Fibroblast of skin of abdomen (primary cell): Measurements from ENCODE around the gene RYR2.

Experiments
- DNase-seq: peaks from one replicate; pipeline ENCODE4 v3.0.0-alpha.2; 2013

Gene RYR2

DNA sequence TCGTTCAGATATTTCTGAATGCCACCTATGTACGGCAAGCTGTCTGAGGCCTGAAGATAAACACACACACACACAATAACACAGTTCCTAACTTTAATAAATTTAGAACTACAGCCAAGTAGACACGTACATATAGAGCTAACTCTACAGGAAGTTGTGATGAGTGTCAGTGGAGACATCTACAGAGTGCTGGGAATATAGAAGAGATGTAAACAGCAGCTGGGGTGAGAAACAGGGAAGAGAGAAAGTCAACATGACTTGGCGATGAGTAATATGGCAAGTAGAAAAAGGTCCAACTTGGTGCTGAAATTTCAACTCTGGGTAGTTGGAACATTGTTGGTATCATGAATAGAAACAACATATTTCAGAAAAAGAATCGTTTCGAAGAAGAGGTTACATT is 642.3 kb downstream of the RYR2 start:
- no peak for DNase-seq

DNA sequence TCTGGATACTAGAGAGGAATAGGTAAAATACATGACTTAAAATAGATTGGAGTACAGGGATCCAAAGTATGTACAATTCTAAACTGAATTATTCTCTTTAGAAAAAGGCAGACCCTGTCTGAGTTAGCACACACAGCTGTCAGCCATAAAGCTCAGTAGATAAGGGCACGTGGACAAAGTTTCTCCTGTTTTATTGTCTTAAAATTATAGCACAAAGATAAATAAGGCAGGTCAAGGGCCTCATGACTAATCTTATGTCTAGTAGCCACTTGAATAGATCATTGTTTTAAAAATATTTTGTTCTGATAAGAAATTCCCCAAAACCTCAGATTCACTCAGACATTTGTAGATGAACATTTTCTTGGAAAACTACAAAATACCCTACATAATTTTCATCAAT is 643.6 kb downstream of the RYR2 start:
- no peak for DNase-seq

DNA sequence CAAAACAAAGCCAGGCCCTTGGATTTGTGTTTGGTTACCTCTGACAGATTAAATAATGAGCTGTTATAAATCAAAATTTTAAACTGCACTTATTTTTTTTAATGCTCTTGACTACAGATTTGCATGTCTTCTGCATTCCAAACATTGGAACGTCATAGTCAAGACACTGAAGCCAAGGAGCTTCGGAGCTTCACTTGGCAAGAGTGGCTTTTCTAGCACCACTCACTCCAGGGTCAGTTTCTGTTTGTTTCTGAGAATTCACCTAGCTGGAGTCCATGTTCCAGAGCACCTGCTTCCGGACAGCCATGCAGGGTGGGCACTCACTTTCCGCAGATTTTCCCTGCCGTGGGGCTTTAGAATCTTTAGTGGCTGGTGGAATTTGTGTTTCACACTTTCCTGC is 645.8 kb downstream of the RYR2 start:
- DNase-seq = no peak

DNA sequence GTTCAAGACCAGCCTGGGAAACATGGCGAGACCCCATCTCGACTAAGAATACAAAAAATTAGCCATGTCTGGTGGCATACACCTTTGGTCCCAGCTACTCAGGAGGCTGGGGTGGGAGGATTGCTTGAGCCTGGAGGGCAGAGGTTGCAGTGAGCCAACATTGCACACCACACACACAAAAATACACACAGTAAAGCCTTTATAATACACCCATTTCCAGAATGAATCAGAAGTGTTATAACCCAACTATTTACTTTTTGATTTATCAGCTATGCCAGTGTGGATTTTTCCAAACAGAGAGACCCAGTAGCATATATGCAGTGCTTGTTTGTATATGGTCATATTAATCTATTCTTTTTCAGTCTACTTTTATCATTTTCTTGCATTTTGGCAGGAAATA is 648.7 kb downstream of the RYR2 start:
- no peak for DNase-seq

DNA sequence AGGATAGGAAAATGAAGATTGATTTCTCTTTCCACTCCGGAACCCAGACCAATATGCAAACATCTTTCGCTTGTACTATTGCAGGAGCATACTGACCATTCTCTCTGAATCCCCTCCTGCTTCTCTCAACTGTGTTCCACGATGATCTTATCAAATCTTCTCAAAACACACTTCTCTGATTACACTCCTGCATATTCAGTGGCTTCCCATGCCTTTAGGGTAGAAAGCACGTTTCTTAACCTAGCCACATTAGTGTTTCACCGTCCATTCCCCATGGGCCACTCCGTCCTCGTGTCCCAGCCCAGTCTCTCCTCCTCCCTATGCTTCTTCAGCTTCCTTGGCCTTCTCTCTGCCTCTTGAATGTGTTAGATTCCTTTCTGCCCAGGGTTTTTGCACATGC is 650.3 kb downstream of the RYR2 start:
- no peak for DNase-seq

DNA sequence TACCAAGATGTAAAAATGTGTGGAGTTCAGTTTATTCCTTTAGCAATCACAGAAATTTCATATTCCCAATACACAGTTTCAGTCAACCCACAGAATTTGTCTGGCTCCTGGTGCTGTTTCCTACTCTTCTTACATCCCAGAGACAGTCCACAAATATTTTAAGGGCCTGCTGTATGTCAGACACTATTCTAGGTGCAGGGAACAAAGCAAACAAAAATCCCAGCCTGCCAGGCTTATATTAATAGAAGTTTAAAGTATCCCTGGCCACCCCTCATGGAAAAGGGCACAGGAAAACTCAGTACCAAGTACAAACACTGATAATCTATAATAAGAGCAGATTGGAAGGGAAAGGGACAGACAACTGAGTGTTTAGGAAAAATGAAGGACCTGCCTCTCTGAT is 653.9 kb downstream of the RYR2 start:
- no peak for DNase-seq

DNA sequence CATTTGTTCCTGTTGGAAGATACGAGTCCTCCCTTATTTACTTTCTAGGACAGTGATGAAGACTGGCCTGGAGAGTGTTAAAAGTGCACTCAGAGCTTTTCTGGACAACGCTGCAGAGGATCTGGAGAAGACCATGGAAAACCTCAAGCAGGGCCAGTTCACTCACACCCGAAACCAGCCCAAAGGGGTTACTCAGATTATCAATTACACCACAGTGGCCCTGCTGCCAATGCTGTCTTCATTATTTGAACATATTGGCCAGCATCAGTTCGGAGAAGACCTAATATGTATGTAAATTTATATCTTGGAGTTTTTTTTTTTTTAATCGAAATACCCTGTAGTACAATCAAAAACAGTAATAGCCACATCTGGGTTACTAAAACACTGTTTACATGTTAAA is 658.2 kb downstream of the RYR2 start:
- no peak for DNase-seq

DNA sequence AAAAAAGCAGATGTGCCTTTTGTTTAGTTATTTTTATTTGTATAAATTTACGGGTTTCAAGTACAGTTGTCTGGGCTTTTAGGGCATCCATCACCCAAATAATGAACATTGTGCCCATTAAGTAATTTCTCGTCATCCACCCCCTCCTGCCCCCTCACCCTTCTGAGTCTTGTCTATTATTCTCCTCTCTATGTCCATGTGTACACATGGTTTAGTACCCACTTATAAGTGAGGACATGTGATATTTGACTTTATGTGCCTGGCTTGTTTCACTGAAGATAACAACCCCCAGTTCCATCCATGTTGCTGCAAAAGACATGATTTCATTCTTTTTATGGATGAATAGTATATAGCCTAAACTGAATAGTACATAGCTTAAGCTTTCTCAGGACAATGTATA is 659.5 kb downstream of the RYR2 start:
- no peak for DNase-seq

DNA sequence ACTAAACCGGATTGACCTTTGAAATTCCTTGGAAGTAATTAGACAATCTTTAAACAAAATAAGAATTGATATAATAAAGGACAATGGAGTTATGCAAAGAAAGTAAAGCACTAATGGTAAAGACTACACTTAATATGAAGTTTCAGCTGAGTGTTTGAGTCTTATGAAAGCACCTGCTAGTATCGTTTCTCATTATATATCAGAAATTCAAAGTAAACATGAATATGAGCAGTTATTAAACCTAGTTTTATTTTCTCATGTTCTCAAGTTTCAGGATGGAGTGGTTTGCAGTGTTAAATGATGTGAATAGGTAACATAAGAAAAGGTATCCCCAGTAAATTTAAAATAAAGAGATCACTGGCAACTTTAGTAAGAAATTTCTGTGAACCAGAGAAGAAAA is 660.2 kb downstream of the RYR2 start:
- DNase-seq = no peak

DNA sequence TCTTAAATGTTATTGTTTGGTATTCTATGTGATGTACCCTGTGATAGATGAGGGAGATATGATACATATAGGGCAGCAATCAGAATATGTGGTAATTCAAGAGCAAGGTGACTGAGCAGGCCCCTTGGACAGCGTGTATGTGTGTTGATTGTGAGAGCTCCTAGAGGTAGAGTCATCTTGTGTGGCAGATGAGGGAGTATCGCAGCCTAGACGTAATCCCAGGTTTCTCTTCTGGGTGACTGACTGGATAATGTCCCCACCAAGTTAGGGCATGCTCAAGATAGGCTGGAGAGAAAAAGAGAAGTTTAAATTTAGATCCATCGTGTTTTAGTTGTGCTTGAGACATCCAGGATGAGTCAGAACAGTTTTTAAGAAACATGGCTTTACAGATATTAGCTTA is 663.5 kb downstream of the RYR2 start:
- no peak for DNase-seq

DNA sequence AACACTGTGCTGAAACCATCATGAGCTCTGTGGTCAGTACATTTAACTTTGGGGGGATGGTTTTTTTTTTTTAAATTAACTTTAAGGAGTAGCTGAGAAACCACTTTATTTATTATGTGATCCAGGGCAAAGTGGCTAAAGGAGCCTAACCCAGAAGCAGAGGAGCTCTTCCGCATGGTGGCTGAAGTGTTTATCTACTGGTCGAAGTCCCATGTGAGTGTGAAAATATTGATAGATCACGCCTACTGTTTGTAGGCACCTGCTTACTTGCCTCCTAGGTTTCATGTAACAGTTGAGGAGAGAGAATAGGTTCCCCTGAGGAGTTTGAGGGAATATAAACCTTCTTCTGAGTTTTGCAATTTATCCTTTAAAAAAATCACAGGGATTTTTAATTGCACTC is 667.4 kb downstream of the RYR2 start:
- no peak for DNase-seq

DNA sequence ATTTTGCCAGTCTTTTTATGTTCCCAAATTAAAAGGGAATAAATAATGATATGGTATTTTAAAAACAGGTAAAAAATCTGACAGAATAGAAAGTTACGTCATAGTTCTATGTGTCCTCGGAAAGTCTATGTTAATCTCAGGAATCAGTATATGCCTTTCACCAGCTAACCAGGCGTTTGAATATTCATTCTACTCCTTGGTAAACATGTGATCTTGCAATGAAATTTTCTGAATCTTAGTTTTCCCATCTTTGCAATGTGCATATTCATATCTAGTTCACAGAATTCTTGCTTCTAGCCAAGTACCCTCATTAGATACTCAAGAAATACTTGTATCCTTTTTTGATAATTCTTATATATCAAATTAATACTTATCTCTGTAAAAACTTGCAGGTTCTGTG is 669.3 kb downstream of the RYR2 start:
- no peak for DNase-seq

DNA sequence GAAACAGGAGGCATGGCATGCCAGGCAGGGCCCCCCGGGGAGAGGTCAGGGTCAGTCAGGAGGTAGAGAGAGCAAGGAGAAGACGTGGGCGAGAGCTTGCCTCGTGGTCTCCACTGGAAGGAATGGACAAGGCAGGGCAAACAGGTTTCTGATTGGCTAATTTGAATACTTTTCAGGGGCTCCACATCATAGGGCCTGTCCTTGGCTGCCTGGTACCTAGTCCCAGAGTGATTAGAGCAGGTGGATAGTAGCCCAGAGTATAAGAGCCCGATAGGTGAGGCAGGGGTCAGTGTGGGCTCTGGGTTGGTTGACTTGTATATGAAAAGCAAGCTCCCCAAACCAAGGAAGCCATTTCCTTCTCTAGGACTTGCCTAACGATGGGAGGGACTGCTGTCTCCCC is 670.1 kb downstream of the RYR2 start:
- DNase-seq = no peak

DNA sequence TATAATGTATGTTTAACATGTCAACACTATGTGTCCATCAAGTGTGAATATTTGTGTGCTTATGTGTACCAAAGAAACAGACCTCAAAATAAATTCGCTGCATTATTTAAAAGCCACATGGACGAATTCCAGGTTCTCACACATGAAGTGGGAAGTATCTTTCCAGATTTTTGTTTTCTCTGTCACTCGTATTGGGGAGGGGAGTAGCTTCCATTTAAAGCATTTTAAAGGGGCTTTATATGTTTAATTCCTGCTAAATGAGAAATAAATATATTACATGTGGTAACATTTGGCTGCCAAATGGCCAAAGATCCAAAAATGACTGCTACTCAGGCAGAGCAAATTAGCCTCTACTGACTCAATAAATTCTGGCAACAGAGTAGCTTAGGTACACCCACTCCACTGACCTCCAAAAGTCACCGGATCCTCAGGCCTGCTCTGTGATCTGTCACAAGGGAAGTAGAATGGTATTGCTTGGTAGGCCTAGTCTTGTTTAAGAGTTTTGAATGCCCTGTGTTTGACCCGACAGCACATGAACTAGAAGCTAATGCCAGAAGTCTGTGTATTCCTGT is 670.7 kb downstream of the RYR2 start:
- peak; percentile 40 for DNase-seq

DNA sequence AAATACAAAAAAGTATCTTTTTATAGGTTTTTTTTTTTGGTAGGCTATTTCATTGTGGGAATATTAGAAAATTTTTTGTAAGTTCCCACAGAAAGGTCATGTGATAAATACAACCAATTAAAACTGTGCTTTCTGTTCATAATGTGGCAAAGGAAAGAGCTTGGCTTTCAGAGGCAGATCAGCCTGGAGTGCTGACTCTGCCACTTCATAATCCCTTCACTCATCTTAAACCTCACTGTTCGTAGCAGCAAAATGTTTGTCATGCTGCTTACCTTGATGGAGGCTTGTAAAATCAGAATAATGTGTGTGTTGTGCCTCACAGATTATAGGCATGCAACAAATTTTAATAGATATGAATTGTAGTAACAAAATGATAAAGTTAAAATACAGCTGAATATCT is 671.9 kb downstream of the RYR2 start:
- DNase-seq = no peak

DNA sequence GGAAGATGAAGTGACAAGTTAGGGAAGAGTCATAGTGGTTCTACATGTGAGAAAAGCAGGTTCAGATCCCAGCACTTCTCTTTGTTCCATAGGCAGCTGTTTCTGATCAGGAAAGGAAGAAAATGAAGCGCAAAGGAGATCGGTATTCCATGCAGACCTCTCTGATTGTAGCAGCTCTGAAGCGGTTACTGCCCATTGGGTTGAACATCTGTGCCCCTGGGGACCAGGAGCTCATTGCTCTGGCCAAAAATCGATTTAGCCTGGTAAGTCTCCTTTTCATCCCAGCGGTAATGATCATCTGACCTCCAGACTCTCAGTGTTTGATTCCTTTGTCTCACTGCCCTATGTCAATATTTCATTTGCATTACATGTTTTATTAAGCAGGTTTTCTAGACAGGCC is 675.1 kb downstream of the RYR2 start:
- no peak for DNase-seq

DNA sequence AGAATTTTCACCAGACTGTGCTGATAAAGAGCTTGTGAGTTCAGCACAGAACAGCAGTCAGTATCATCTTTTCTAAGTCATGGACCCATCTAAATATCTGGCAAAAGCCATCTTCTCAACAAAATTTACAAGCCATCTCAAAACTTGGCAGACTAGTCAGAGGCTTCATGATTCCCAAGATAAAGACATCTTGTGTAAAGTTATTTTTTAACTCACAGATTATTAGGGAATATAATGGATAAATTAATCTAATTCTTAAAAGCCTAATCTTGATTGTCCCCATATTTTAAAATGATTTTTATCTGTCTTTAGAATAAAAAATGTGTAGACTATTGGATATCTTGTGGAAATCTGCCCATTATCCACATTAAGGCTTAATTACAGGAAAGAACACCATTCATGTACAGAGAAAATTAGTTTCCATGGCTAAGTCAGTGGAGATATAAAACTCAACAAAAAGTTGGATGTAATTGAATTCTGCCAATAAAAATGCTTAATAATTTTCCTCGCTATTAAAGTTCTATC is 688.9 kb downstream of the RYR2 start:
- no peak for DNase-seq

DNA sequence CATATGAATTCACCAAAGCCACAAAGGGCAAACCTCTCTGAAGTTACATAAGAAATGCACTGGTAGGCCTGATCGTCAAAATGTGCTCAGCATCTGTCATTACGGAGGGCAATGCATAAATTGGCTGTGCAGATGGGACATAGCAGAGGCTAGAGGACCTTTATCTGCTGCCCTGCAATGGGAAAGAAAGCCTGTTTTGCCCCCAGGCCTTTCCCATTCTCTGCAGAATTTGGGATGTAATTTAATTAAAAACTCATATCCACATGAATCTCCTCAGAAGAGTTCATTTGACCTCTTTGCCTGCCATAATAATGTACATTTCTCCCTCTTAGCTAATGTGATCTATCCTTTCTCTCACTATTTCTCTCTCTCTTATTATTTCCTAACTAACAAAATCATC is 690.7 kb downstream of the RYR2 start:
- DNase-seq = no peak

DNA sequence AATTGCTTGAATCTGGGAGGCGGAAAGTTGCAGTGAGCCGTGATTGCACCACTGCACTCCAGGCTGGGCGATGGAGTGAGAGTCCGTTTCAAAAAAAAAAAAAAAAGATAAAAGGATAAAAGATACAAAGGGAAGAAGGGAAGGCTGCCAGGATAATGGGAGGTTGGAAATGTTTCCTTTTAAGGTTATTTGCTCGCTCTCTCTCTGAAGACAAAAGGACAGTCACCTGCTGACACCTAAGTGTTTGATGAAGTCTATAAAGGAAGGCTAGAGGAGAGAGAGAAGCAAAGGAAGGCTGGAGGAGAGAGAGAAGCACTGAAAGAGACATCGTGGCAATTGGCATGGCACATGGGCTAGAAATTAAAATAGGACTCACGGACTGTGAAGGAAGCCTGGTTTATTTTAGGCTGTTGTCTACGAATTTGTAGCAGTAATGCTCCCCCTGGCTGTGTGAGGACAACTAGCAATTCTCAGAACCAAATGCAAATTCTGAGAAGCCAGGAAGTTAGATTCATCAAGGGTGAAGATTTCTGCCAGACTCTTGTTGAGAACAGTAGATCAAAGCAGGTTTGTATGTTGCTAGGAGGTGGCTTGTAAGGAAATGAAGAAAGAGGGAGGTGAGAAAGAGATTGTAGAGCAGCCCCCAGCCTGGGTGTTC is 694.5 kb downstream of the RYR2 start:
- DNase-seq = no peak

DNA sequence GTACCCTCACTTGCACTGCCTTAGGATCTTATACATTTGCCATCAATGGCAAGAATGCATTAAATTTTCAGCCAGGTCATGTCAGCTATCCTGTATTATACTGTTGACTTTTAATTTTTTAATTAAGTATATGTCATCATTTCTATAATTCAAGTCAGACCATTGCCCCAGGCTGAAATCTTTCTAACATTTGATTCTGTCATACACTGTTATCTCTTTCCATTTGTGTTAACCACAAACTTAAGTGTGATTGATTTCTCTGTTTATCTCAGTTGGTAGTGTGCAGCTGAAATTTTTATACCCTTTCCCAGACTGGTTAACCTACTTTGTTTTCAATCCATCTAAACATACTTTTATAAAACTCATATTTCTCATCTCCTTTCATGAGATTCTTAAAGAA is 695.5 kb downstream of the RYR2 start:
- no peak for DNase-seq

DNA sequence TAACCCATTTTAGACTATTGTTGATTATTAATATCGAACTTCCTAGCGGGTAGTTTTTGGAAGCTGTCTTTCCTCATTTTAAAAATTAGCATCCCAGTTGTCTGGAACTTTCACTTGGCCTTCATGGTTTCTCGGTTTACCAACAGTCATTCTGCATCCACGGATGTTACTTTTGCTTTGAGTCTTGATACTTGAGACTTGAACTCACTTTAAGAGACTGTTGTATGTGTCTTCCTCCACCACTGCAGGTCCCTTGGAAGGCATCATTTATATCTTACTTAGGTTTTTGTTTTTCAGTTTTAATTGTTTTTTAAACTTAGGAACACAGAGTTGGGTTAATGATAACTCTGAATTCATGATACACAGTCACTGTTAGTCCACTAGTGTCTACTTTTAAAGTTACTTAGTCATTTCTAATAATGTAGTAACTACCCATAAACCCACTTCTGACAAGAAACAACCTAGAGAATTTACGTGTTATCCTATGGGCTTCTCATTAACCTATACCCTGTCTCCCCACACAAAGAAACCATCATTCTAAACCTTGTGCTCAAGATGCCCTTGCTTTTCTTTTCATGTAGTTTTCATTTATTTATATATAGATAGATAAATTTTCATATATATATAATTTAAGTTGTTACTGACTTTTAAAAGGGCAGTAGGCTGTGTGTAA is 696.1 kb downstream of the RYR2 start:
- no peak for DNase-seq

DNA sequence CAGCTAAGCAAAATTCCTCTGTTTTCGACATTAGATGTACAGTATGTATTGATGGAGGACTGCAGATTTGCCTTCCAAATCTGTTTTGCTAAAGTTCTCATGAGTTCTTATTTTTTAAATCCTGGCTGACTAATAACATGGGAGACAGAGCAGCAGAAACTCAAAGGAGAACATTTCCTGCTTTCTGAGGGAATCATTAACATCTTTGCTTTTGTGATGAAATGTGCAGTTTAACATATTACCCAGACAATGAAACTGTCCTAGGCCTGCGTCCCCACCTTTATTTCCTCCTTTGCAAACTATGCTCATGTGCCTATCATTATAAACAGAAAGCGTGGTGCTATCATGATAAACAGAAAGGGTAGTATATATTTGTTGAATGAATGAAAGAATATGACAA is 698.9 kb downstream of the RYR2 start:
- no peak for DNase-seq

DNA sequence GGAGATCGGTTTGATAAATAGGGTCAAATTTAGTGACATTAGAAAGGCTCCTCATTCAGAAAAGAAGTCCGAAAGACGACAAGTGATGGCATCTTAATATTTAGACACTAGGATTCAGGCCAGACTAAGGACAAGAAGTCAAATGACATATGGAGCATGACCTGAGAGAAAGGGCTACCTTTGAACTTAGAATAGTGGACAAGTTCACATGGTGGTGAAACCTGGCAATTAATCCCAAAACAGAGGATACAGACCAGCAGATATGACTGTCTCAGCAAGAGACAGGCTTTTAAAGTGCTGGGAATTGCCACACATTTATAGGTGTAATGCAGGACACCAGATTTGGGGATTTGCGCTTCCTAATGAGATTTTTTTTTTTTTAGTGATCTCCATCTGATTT is 703.6 kb downstream of the RYR2 start:
- no peak for DNase-seq
